CD14-positive monocyte (primary cell): ENCODE measurements around the gene IL15RA. TPM values are rescaled to one million over a fixed set of nuclear protein-coding genes. Genes with fewer than 3 reads are reported as not detected.

Source experiments
- DNase-seq, 3 donors: peaks; one replicate each; pipeline ENCODE4 v3.0.0-alpha.2; 2011 to 2022
- H2AFZ ChIP-seq: 2 replicates; pipeline ENCODE4 v1.6.0; 2012; ENCODE audit warnings: mild to moderate bottlenecking, low read depth, low read length, inconsistent platforms; ENCODE audit not compliant: insufficient read depth, poor library complexity, severe bottlenecking
- H3K27ac ChIP-seq, 2 donors: 1 replicate in 1 of 2; 2 replicates in 1 of 2; pipeline ENCODE4 v1.5.1; 2012 to 2013; ENCODE audit warnings: low read length in 2 of 2, control low read depth in 1 of 2, inconsistent platforms in 1 of 2, low read depth in 1 of 2, mild to moderate bottlenecking in 1 of 2
- H3K27me3 ChIP-seq, 2 donors: one replicate each; pipeline versions ENCODE4 v1.6.0 to v1.6.1; 2011 to 2013; ENCODE audit warnings: low read length in 2 of 2; ENCODE audit not compliant: control insufficient read depth in 2 of 2, insufficient read depth in 2 of 2
- H3K36me3 ChIP-seq, 2 donors: replicated peaks in 1 of 2; 1 replicate in 1 of 2; 2 replicates in 1 of 2; pipeline versions ENCODE4 v1.5.1 to v1.6.1; 2012 to 2013; ENCODE audit warnings: low read length in 2 of 2, control low read depth in 1 of 2, inconsistent platforms in 1 of 2, mild to moderate bottlenecking in 1 of 2; ENCODE audit not compliant: insufficient read depth in 2 of 2, control insufficient read depth in 1 of 2
- H3K4me1 ChIP-seq, 2 donors: 1 replicate in 1 of 2; 2 replicates in 1 of 2; pipeline versions ENCODE4 v1.5.1 to v1.6.1; 2012 to 2013; ENCODE audit warnings: low read length in 2 of 2, control low read depth in 1 of 2, inconsistent platforms in 1 of 2, mild to moderate bottlenecking in 1 of 2, moderate library complexity in 1 of 2; ENCODE audit not compliant: insufficient read depth in 2 of 2, control insufficient read depth in 1 of 2
- H3K4me2 ChIP-seq: replicated peaks from 2 replicates; pipeline ENCODE3; 2012; ENCODE audit warnings: low read length, moderate library complexity, mild to moderate bottlenecking; ENCODE audit not compliant: poor library complexity, severe bottlenecking; ENCODE audit errors: extremely low read depth
- H3K4me3 ChIP-seq, 3 experiments: fragments of 200-600 bp in 1 of 3; sonication (generic) in 1 of 3; replicated peaks in 1 of 3; 1 replicate in 2 of 3; 2 replicates in 1 of 3; pipeline ENCODE4 v1.5.1; 2011 to 2013; ENCODE audit warnings: low read length in 3 of 3, mild to moderate bottlenecking in 3 of 3, control low read depth in 2 of 3, low read depth in 2 of 3, inconsistent platforms in 1 of 3, moderate library complexity in 1 of 3
- H3K79me2 ChIP-seq: 2 replicates; pipeline ENCODE4 v1.6.0; 2012; ENCODE audit warnings: mild to moderate bottlenecking, control low read depth, inconsistent platforms, low read length, moderate library complexity; ENCODE audit not compliant: insufficient read depth
- H3K9ac ChIP-seq: 2 replicates; pipeline ENCODE4 v1.6.0; 2017; ENCODE audit warnings: low read length, mild to moderate bottlenecking; ENCODE audit not compliant: insufficient read depth, poor library complexity, severe bottlenecking
- H3K9me3 ChIP-seq, 2 donors: replicated peaks in 1 of 2; 1 replicate in 1 of 2; 2 replicates in 1 of 2; pipeline versions ENCODE4 v1.5.1 to v1.6.1; 2012 to 2013; ENCODE audit warnings: low read length in 2 of 2, control low read depth in 1 of 2; ENCODE audit not compliant: control insufficient read depth in 1 of 2, insufficient read depth in 1 of 2
- H4K20me1 ChIP-seq: 2 replicates; pipeline ENCODE4 v1.6.0; 2012; ENCODE audit warnings: mild to moderate bottlenecking, low read length, control low read depth, moderate library complexity; ENCODE audit not compliant: insufficient read depth
- H3K27ac Mint-ChIP-seq, 7 donors: one replicate each; pipeline ENCODE4 v1.8.0; 2020; ENCODE audit warnings: mild to moderate bottlenecking in 7 of 7, mixed read lengths in 7 of 7, moderate library complexity in 6 of 7, inconsistent platforms in 2 of 7
- H3K27me3 Mint-ChIP-seq, 3 donors: one replicate each; pipeline ENCODE4 v1.8.0; 2021 to 2022; ENCODE audit warnings: low read depth in 3 of 3, mild to moderate bottlenecking in 3 of 3, mixed read lengths in 3 of 3, moderate library complexity in 3 of 3, inconsistent platforms in 1 of 3
- H3K36me3 Mint-ChIP-seq, 2 donors: one replicate each; pipeline ENCODE4 v1.8.0; 2020; ENCODE audit warnings: mixed read lengths in 2 of 2, inconsistent platforms in 1 of 2, mild to moderate bottlenecking in 1 of 2
- H3K4me1 Mint-ChIP-seq: one replicate; pipeline ENCODE4 v1.8.0; 2020; ENCODE audit warnings: mild to moderate bottlenecking, mixed read lengths
- H3K4me3 Mint-ChIP-seq, 2 donors: one replicate each; pipeline ENCODE4 v1.8.0; 2020; ENCODE audit warnings: mild to moderate bottlenecking in 2 of 2, mixed read lengths in 2 of 2, moderate library complexity in 1 of 2
- H3K9me3 Mint-ChIP-seq, 7 donors: one replicate each; pipeline ENCODE4 v1.8.0; 2020 to 2022; ENCODE audit warnings: mixed read lengths in 7 of 7, mild to moderate bottlenecking in 6 of 7, moderate library complexity in 6 of 7, inconsistent platforms in 2 of 7
- CTCF ChIP-seq: fragments of 200-600 bp; IDR thresholded peaks from one replicate; pipeline ENCODE4 v1.8.0; 2022; ENCODE audit warnings: antibody characterized with exemption, mild to moderate bottlenecking
- WGBS: methylation state at CpG from one replicate; pipeline ENCODE4 v1.1.5; 2013; ENCODE audit warnings: missing lambda C conversion rate; ENCODE audit not compliant: insufficient coverage; 5-methylcytosine and 5-hydroxymethylcytosine counted together
- intact Hi-C, 2 donors: fragments of 100-400 bp; cut with micrococcal nuclease; formaldehyde crosslinking; loops; one replicate each; pipeline versions ENCODE4 v1.15.0 to v1.15.1; 2023
- polyA plus RNA-seq, 3 donors: library from polyadenylated mRNA; depleted of rRNA in 1 of 3; unstranded in 2 of 3; stranded (reverse) in 1 of 3; fragments of 300-500 nt in 2 of 3; fragments of >200 nt in 1 of 3; fragmentation: Illumina TruSeq in 2 of 3; gene quantifications; 1 replicate in 2 of 3; 2 replicates in 1 of 3; pipeline ENCODE4 v1.2.3, GENCODE V29; 2012 to 2021

Gene IL15RA
- polyA plus RNA-seq, 3 donors, result 12.4 to 23.1 (median 12.6) TPM

- peaks cover 1 to 3% (median 2%) of the 10 kb centered on the region in 3 donors for H3K27me3 Mint-ChIP-seq
- no peak overlapping the region for H2AFZ ChIP-seq
- H3K4me3 Mint-ChIP-seq, result no peak overlapping the region
- no peak overlapping the region for H3K9ac ChIP-seq
- H3K4me1 ChIP-seq, result no peaks in the 10 kb centered on the region
- H3K27me3 ChIP-seq, result no peaks in the 10 kb centered on the region
- H3K36me3 ChIP-seq, result no peaks in the 10 kb centered on the region
- intact Hi-C loops, result no loop called here
- no peak overlapping the region for H3K4me2 ChIP-seq
- DNase-seq, result no peak
- no peak overlapping the region for H3K4me3 ChIP-seq
- peaks cover 0 to 20% (median 13%) of the 10 kb centered on the region in 7 donors for H3K9me3 Mint-ChIP-seq
- H3K27ac Mint-ChIP-seq, result no peak overlapping the region
- peaks cover 3 to 11% of the 10 kb centered on the region in 2 donors for H3K9me3 ChIP-seq
- TF ChIP-seq CTCF, result no peak
- peaks cover 8% of the 10 kb centered on the region for H3K4me1 Mint-ChIP-seq
- no peaks in the 10 kb centered on the region for H3K79me2 ChIP-seq
- H3K36me3 Mint-ChIP-seq, result no peaks in the 10 kb centered on the region
- H4K20me1 ChIP-seq, result no peaks in the 10 kb centered on the region
- H3K27ac ChIP-seq, result no peak overlapping the region
These were observed 14.4 kb upstream of the IL15RA start for GRCh38 chr10:5991708-5992107.

GRCh38 chr10:5989756-5990155 lies 12.4 kb upstream of the IL15RA start:
- H3K4me1 Mint-ChIP-seq, result peaks cover 15% of the 10 kb centered on the region
- H3K9me3 ChIP-seq, result peaks cover 3 to 11% of the 10 kb centered on the region in 2 donors
- WGBS, result no CpG with 5 or more reads among the region's 2 CpGs
- H3K4me2 ChIP-seq, result no peak overlapping the region
- no peaks in the 10 kb centered on the region for H3K4me1 ChIP-seq
- H4K20me1 ChIP-seq, result no peaks in the 10 kb centered on the region
- H3K4me3 Mint-ChIP-seq, result no peak overlapping the region
- intact Hi-C loops, result no loop called here
- no peaks in the 10 kb centered on the region for H3K79me2 ChIP-seq
- peaks cover 0 to 20% (median 13%) of the 10 kb centered on the region in 7 donors for H3K9me3 Mint-ChIP-seq
- no peak for DNase-seq
- H3K27me3 Mint-ChIP-seq, result peaks cover 2 to 5% (median 2%) of the 10 kb centered on the region in 3 donors
- no peak overlapping the region for H3K27ac Mint-ChIP-seq
- no peaks in the 10 kb centered on the region for H3K36me3 ChIP-seq
- no peak overlapping the region for H3K9ac ChIP-seq
- no peak overlapping the region for H3K4me3 ChIP-seq
- H3K36me3 Mint-ChIP-seq, result no peaks in the 10 kb centered on the region
- no peak overlapping the region for H2AFZ ChIP-seq
- TF ChIP-seq CTCF, result no peak
- no peaks in the 10 kb centered on the region for H3K27me3 ChIP-seq
- no peak overlapping the region for H3K27ac ChIP-seq
